ENCODE results near the gene NAA20.

Gene NAA20

DNA sequence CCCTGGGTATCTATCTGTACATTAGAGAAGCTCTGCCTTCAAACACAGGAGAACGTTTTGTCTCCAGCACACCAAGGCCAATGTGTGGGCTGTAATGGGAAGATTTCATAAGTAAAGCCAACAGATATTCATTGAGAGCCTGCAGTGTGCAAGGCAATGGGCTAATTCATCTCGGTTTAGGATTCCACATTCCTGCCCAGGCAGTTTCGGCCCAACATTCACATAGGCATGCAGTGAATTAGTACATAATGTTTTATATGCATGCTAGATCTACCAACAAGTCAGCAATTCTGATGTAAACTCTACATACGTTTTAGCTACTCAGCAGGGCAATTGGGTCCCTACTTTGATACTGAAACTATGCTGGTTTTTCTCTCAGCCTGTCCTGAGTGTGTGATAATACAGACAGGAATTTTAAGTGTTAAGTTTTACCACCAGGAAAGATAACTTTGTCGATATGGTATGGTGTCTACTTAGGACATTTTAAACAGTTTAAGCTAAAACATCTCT is 46.9 kb upstream of the NAA20 start:
- no peak overlapping the region for H3K27ac ChIP-seq
- TF ChIP-seq, protein P1, sequence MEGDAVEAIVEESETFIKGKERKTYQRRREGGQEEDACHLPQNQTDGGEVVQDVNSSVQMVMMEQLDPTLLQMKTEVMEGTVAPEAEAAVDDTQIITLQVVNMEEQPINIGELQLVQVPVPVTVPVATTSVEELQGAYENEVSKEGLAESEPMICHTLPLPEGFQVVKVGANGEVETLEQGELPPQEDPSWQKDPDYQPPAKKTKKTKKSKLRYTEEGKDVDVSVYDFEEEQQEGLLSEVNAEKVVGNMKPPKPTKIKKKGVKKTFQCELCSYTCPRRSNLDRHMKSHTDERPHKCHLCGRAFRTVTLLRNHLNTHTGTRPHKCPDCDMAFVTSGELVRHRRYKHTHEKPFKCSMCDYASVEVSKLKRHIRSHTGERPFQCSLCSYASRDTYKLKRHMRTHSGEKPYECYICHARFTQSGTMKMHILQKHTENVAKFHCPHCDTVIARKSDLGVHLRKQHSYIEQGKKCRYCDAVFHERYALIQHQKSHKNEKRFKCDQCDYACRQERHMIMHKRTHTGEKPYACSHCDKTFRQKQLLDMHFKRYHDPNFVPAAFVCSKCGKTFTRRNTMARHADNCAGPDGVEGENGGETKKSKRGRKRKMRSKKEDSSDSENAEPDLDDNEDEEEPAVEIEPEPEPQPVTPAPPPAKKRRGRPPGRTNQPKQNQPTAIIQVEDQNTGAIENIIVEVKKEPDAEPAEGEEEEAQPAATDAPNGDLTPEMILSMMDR (conservative IDR thresholded peaks at IDR 0.05): no peak

DNA sequence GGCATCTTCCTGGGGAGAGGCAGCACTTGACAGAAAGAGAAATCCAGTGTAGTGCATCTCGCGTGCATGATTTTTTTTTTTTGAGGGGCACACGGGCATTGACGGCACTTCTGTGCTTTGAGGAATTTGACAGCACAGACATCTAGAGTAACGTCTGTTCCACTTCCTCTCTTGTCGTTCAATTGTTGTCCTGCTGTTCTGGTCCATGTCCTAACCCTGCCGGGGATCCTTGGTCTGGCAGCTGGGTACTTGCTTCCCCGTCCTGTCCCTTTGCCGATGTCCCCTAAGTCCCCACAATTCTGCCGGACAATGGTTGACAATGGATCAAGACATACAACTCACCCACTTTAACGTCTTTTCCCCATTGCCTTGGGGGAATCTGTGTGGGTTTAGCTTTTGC is 46.0 kb upstream of the NAA20 start:
- TF ChIP-seq, protein P1 (conservative IDR thresholded peaks at IDR 0.05): no peak
- no peak overlapping the region for H3K27ac ChIP-seq

DNA sequence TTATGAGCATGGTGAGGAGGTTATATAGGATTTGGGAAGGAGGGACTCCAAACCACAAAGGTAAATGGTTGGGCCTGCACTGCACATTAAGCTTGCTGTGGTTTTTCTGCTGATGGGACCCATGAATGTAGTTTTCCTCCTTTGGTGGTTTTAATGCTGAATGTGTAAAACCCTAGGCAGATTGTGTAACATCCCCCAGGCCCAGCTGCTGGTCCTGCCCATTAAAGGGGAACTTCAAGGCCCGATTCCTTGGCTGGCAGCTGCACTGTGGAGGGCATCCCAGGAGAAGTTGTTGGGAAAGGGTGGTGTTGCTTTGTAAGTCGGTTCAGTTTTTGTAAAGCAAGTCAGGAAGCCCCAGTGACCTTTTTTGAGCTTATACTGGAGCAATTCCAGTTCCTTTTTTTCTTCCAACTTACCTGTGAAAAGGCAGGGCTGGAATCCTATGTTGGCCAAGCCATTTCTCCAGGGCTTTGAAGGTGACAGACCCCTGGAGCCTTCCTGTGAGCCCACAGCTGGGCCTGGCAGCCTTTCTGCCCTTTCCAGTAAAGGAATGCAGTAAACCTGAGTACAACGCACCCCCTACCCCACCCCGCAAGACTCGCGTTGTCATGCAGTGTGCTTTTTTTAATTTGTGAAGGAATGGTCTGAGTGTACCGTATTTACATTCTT is 43.1 kb upstream of the NAA20 start:
- TF ChIP-seq, protein P1 (conservative IDR thresholded peaks at IDR 0.05): no peak
- peak overlapping the region; percentile 100 for H3K27ac ChIP-seq

DNA sequence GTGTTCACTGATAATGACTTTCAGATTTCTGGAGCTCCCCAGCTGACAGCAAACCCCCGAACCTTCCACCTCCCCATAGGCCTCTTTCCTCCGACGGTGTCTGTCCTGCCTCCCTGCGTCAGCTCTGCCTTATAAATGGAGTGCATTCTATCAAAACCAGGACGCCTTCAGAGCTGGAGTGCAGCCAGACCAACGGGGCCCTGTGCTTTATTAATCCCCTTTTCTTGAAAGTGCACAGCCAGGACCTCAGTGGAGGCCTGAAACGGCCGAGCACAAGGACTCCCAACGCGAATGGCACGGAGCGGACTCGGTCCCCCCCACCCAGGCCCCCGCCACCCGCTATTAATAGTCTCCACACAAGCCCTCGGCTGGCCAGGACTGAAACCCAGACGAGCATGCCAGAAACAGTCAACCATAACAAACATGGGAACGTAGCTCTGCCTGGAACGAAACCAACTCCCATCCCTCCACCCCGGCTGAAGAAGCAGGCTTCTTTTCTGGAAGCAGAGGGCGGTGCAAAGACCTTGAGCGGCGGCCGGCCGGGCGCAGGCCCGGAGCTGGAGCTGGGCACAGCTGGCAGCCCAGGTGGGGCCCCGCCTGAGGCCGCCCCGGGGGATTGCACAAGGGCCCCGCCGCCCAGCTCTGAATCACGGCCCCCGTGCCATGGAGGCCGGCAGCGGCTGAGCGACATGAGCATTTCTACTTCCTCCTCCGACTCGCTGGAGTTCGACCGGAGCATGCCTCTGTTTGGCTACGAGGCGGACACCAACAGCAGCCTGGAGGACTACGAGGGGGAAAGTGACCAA is 42.3 kb upstream of the NAA20 start:
- TF ChIP-seq, protein P1 (conservative IDR thresholded peaks at IDR 0.05): no peak
- peak overlapping the region; percentile 100 for H3K27ac ChIP-seq

DNA sequence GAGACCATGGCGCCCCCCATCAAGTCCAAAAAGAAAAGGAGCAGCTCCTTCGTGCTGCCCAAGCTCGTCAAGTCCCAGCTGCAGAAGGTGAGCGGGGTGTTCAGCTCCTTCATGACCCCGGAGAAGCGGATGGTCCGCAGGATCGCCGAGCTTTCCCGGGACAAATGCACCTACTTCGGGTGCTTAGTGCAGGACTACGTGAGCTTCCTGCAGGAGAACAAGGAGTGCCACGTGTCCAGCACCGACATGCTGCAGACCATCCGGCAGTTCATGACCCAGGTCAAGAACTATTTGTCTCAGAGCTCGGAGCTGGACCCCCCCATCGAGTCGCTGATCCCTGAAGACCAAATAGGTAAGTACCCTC is 41.7 kb upstream of the NAA20 start:
- TF ChIP-seq, protein P1 (conservative IDR thresholded peaks at IDR 0.05): no peak
- peak overlapping the region; percentile 100 for H3K27ac ChIP-seq

GRCh38 chr20:19975901-19976300 is 41.3 kb upstream of the NAA20 start:
- TF ChIP-seq, protein P1 (conservative IDR thresholded peaks at IDR 0.05): no peak
- peak overlapping the region; percentile 100 for H3K27ac ChIP-seq

DNA sequence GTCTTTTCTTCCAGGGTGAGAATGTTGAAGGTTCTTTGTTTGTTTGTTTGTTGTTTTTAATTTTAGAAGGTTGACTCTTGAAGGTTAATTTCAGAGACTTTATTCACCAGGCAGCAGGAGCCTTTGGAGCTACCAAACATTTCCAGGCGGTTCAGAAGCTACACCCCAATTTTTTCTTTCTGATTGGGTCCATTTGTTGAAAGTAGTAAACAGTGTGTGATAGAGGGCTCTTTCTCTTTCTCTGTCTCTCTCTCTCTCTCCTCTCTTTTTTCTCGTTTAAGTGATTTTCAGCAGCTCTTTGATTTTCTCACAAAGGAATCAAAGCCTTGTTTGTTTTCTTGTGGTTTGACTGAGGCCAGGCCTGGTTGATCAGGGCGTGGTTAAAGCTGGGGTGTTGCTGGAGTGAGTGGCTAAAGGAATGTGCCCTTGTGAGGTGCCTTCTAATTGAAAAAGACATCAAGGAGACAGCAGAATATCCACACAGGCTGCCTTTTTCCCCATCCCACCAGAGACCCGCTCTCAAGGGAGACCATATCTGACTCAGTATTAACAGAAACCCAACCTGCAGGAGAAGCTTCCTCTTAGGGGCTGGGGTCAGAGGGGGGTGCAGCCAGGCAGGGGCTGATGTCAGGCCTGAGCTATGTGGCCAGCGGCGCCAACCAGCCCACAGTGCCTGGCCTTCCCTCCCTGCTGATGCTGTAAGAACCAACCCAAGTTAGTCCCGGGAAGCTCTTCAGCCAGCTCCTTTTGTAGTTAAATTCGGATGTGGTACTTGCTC is 40.4 kb upstream of the NAA20 start:
- TF ChIP-seq, protein P1 (conservative IDR thresholded peaks at IDR 0.05): no peak
- H3K27ac ChIP-seq: peak overlapping the region; percentile 100

Data from VCaP (cell line).